ENCODE data around the gene USP3.
A peak's percentile ranks its signal among the peaks of the same experiment; 100 is the strongest.

The USP3 gene

DNA sequence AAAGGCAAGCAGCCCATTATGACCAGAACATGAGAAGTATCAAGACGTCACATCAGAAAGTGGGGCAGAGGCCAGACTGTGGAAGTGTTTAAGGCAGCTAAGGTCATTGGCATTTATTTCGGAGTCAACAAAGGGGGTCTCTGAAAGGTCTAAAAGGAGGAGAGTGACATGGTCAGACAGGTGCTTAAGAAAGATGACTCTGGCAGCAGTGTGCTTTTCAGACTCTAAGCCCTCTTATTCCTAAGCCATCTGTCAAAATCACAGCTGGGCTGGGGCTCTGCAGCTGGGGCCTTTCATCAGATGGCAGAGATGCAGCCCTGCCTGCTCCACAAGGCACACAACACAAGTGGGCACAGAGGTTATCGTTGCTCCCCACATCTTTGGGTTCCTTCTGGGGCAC, 106.8 kb downstream of the USP3 start:
- TF ChIP-seq FOXM1 (IDR thresholded peaks at IDR 0.05; ENCODE audit: borderline replicate concordance, low read depth) (no peak), CEBPB (IDR thresholded peaks at IDR 0.05) (no peak), EGR1 (IDR thresholded peaks at IDR 0.05) (no peak), RAD21 (IDR thresholded peaks at IDR 0.05; ENCODE audit: low read depth) (no peak), EP300 (IDR thresholded peaks at IDR 0.05; ENCODE audit: borderline replicate concordance) (no peak), MAX (IDR thresholded peaks at IDR 0.05) (no peak)

DNA sequence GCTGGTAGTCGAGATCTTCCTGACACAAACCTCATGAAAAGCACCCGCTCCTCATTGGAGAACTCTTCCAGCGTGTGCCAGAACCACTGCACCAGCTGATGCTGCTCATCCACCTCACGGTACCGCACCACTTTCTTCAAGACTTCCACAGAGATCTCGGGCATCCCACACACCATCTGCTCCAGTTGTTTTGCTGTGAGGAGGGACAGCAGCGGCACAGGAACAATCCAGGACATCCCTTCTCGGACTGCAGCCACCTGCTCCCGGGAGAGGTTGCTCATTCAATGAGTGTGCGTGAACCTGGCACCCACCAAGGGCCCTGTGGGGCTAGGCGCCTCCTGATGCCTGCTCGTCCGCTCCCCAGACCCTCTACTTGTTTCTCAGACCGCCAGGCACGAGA, 107.9 kb downstream of the USP3 start:
- TF ChIP-seq FOXM1 (IDR thresholded peaks at IDR 0.05; ENCODE audit: borderline replicate concordance, low read depth) (no peak), EGR1 (IDR thresholded peaks at IDR 0.05) (no peak), MAX (IDR thresholded peaks at IDR 0.05) (no peak), REST (IDR thresholded peaks at IDR 0.05; ENCODE audit: low read depth) (no peak)

- no peak for TF ChIP-seq ZBTB7A (IDR thresholded peaks at IDR 0.05; ENCODE audit: low read depth)
- TF ChIP-seq FOXM1 (IDR thresholded peaks at IDR 0.05; ENCODE audit: borderline replicate concordance, low read depth): no peak
- no peak for TF ChIP-seq MAX (IDR thresholded peaks at IDR 0.05)
- peak; percentile 87 for TF ChIP-seq TEAD4 (IDR thresholded peaks at IDR 0.05)
- TF ChIP-seq YY1 (IDR thresholded peaks at IDR 0.05; ENCODE audit: low read depth): no peak
- 0 out of 2 replicates have a peak, but pooled peaks have one; percentile 29 for TF ChIP-seq TCF12 (IDR thresholded peaks at IDR 0.05; ENCODE audit: low read depth)
- peak; percentile 47; the same call in 1 of the 2 replicates for TF ChIP-seq EP300 (IDR thresholded peaks at IDR 0.05; ENCODE audit: borderline replicate concordance)
- TF ChIP-seq RAD21 (IDR thresholded peaks at IDR 0.05; ENCODE audit: low read depth): no peak
- TF ChIP-seq EGR1 (IDR thresholded peaks at IDR 0.05): no peak
Observed at GRCh38 chr15:63615935-63616334, 111.5 kb downstream of the USP3 start.

GRCh38 chr15:63623232-63623969, 119.0 kb downstream of the USP3 start:
- TF ChIP-seq EGR1 (IDR thresholded peaks at IDR 0.05): no peak
- no peak for TF ChIP-seq RAD21 (IDR thresholded peaks at IDR 0.05; ENCODE audit: low read depth)
- no peak for TF ChIP-seq TCF12 (IDR thresholded peaks at IDR 0.05; ENCODE audit: low read depth)

DNA sequence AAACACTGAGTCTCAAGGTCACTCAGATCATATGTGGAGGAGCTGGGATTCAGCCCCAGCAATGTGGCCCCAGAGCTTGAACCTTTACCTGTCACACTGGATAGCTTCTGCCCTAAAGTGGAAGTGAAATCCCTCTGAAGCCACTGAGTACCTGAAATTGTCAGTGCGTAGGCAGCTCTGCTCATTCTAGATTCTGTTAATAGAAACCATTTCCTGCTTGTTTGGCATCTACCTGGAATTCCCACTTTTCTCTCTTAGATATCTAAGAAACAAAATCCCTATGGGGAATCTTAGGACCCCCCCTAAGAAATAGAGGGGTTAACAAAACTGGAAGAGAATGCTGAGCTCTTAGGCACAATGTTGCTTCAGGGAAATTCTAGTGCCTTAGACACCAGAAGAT, 122.6 kb downstream of the USP3 start:
- TF ChIP-seq NFIC (IDR thresholded peaks at IDR 0.05) (no peak), TEAD4 (IDR thresholded peaks at IDR 0.05) (no peak), TAF1 (IDR thresholded peaks at IDR 0.05; ENCODE audit: low read depth) (no peak), TCF12 (IDR thresholded peaks at IDR 0.05; ENCODE audit: low read depth) (no peak), YY1 (IDR thresholded peaks at IDR 0.05; ENCODE audit: low read depth) (no peak), EGR1 (IDR thresholded peaks at IDR 0.05) (no peak), ZBTB7A (IDR thresholded peaks at IDR 0.05; ENCODE audit: low read depth) (no peak), CEBPB (IDR thresholded peaks at IDR 0.05) (no peak), CREB1 (IDR thresholded peaks at IDR 0.05; ENCODE audit: low read depth) (no peak), REST (IDR thresholded peaks at IDR 0.05; ENCODE audit: low read depth) (no peak), FOXM1 (IDR thresholded peaks at IDR 0.05; ENCODE audit: borderline replicate concordance, low read depth) (no peak), MAX (IDR thresholded peaks at IDR 0.05) (no peak), RAD21 (IDR thresholded peaks at IDR 0.05; ENCODE audit: low read depth) (no peak), EP300 (IDR thresholded peaks at IDR 0.05; ENCODE audit: borderline replicate concordance) (no peak)
- TF ChIP-seq, protein P1, sequence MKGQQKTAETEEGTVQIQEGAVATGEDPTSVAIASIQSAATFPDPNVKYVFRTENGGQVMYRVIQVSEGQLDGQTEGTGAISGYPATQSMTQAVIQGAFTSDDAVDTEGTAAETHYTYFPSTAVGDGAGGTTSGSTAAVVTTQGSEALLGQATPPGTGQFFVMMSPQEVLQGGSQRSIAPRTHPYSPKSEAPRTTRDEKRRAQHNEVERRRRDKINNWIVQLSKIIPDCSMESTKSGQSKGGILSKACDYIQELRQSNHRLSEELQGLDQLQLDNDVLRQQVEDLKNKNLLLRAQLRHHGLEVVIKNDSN (IDR thresholded peaks at IDR 0.05): no peak

GRCh38 chr15:63628123-63628822, 123.9 kb downstream of the USP3 start:
- TF ChIP-seq EGR1 (IDR thresholded peaks at IDR 0.05) (no peak), ZBTB7A (IDR thresholded peaks at IDR 0.05; ENCODE audit: low read depth) (no peak), RAD21 (IDR thresholded peaks at IDR 0.05; ENCODE audit: low read depth) (no peak), EP300 (IDR thresholded peaks at IDR 0.05; ENCODE audit: borderline replicate concordance) (no peak), FOXM1 (IDR thresholded peaks at IDR 0.05; ENCODE audit: borderline replicate concordance, low read depth) (no peak), NFIC (IDR thresholded peaks at IDR 0.05) (no peak)
